ENCODE data around the gene FBXL14.

Gene FBXL14

GRCh38 chr12:1532375-1533165, 61.8 kb downstream of the FBXL14 start:
- DNase-seq: no peak

GRCh38 chr12:1531654-1532374, 62.6 kb downstream of the FBXL14 start:
- no peak for DNase-seq

GRCh38 chr12:1531153-1531653, 63.2 kb downstream of the FBXL14 start:
- no peak for DNase-seq

GRCh38 chr12:1530592-1531152, 63.7 kb downstream of the FBXL14 start:
- DNase-seq: no peak

GRCh38 chr12:1529862-1530591, 64.4 kb downstream of the FBXL14 start:
- no peak for DNase-seq

GRCh38 chr12:1529228-1529861, 65.0 kb downstream of the FBXL14 start:
- no peak for DNase-seq

- DNase-seq: no peak
Observed at GRCh38 chr12:1528791-1529190, 65.6 kb downstream of the FBXL14 start.

GRCh38 chr12:1527789-1528188, 66.6 kb downstream of the FBXL14 start:
- no peak for DNase-seq

GRCh38 chr12:1525858-1526257, 68.5 kb downstream of the FBXL14 start:
- no peak for DNase-seq

- no peak for DNase-seq
Observed at GRCh38 chr12:1523558-1524050, 70.8 kb downstream of the FBXL14 start.

GRCh38 chr12:1523046-1523445, 71.3 kb downstream of the FBXL14 start:
- DNase-seq: no peak

GRCh38 chr12:1519642-1520041, 74.7 kb downstream of the FBXL14 start:
- DNase-seq: no peak

GRCh38 chr12:1518591-1519516, 75.5 kb downstream of the FBXL14 start:
- no peak for DNase-seq

GRCh38 chr12:1517734-1518525, 76.5 kb downstream of the FBXL14 start:
- no peak for DNase-seq

- peak in 1 of 2 experiments; percentile 26 for DNase-seq
Observed at GRCh38 chr12:1517007-1517406, 77.4 kb downstream of the FBXL14 start.

Data from SW 1271 (cell line).